ENCODE measurements around the gene MAN2A1. TPM values are rescaled to one million over a fixed set of nuclear protein-coding genes. Genes with fewer than 3 reads are reported as not detected.

The MAN2A1 gene
- 7.7 TPM for total RNA-seq
- long read RNA-seq, full-length matches to known transcripts = 4 of 6 reads
- long read RNA-seq, partial matches to known transcripts = 1 of 6 reads
- long read RNA-seq, other reads (novel, unspliced or antisense) = 1 of 6 reads

DNA sequence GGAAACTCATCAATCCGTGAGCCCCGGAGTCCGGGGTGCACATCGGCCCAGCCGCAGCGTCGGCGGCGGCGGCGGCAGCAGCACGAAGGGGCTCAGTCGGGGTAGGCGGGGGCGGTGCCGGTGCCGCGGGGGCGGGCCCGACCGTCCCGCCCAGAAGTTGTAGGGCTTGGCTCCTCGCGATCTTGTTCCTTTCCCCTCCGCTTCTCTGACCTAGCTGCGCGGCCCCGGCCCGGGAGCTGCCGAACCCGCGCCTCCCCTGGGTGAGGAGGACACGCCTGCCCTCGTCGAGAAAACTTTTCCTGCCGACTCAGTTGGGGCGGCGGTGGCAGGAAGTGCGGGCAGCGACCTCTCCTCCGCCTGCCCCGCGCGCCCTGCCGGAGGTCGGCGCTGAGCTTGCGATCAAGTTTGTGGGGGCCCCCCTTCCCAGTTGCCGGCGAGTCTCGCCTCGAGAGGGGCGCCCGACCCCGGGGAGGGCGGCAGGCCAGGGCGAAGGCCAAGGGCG, at the start of gene MAN2A1:
TSS of gene MAN2A1 (plus strand) at position 188 of the 502 bp plus-strand sequence. CDS start 491 bp downstream, outside the sequence.
- intact Hi-C loops (cut with DNase I) = no loop called here
- ATAC-seq (ENCODE audit: poor library complexity) (peak; percentile 87), DNase-seq (peak; percentile 88)

DNA sequence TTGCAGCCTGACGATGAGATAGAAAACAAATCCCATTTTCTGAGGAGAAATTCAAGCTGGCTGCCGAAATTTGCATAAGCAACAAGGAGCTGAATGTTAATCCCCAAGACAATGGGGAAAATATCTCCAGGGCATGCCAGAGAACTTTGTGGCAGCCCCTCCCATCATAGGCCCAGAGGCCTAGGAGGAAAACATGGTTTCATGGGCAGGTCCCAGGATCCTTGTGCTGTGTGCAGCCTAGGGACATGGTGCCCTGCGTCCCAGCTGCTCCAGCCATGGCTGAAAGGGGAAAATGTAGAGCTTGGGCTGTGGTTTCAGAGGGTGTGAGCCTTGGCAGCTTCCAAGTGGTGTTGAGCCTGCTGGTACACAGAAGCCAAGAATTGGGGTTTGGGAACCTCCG, 48.8 kb upstream of the MAN2A1 start:
- ATAC-seq (ENCODE audit: poor library complexity) (no peak), DNase-seq (no peak)
- intact Hi-C loops (cut with DNase I) = no loop called here

DNA sequence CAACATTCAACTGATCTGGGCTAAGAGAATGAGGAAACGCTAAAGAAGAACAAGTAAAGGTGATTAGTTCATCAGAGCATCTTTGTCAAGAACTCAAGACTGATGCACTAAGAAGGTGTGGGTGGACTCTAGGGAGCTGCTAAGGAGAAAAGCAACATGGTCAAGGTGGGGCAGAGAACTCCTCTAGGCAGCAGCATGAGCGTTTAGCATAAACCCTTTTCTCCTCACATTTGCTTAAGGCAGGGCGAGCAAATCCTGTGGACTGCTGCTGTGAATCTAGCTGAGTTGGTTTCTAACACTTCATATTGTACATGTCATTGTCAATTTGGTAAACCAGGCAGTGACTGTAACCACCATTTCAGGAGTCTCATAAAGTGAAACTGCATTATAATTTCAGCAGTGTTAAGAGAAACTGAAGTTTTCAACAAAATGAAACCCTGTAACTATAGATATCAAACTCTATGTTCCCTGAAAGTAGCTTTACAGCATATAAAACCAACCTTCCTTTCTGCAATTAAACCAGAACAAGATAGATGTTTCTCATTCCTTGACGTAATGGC, 45.9 kb upstream of the MAN2A1 start:
- ATAC-seq (ENCODE audit: poor library complexity) (no peak), DNase-seq (no peak)
- intact Hi-C loops (cut with DNase I) = no loop called here

- intact Hi-C loops (cut with DNase I) = no loop called here
- no peak for ATAC-seq (ENCODE audit: poor library complexity)
- DNase-seq = no peak
Observed at GRCh38 chr5:109644829-109645228, 44.9 kb upstream of the MAN2A1 start.

GRCh38 chr5:109645707-109646192, 44.0 kb upstream of the MAN2A1 start:
- no peak for ATAC-seq (ENCODE audit: poor library complexity)
- DNase-seq = no peak
- intact Hi-C loops (cut with DNase I) = no loop called here

DNA sequence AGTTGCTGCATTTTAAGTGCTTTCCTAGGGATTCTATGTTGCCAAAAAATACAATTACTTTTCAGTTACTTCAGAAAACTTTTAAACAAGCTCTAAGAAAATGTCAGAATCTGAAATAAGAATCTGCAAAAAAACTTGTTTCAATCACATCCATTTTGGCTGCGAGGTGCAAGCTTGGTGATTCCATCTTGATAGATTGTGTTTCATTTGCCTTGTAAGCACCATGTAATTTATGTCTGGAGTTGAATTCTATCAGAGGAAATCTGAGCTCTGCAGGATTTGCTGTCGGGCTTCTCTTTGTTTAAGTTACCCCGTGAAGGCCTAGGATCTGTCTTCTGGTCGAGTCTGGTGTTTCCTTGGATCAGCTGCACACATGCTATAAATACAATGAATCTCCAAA, 40.4 kb upstream of the MAN2A1 start:
- intact Hi-C loops (cut with DNase I) = no loop called here
- ATAC-seq (ENCODE audit: poor library complexity) = no peak
- no peak for DNase-seq

DNA sequence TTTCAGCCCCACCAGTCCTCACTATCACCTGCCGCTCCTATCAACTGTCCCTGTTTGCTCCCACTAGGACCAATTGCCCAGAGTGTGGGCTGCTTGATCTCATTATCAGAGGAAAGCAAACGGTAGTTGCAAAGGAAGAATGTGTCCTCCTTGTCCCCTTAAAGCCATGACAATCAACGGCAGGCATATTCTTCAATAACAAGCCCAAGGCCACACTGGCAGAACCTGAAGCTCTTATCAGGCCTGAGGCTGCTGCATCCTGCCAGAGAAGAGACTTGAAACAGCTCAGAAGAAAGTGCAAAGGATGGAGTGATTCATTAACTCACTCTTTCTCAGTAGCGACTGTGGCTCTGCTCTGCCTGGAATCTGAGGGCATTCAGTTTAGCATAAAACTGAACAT, 39.2 kb upstream of the MAN2A1 start:
- no peak for DNase-seq
- no peak for ATAC-seq (ENCODE audit: poor library complexity)
- intact Hi-C loops (cut with DNase I) = no loop called here

DNA sequence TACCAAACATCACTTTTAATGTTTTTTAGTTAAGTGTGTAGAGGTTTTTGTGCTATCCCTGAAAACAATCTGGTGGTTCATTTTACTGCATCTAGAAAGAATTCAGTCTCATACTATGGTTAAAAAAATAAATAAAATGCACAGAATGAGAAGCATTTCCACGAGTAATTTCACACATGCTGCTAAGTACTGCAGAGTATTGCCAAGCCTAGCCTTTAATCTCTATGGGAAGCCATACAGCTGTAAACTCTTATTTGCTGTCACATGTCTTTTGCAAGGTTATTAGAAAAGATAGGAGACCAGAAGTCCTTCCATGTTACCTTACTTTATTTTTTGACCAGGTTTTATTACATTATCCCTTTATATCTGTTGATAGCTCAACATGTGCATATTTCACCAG, 37.6 kb upstream of the MAN2A1 start:
- intact Hi-C loops (cut with DNase I) = no loop called here
- ATAC-seq (ENCODE audit: poor library complexity) (no peak), DNase-seq (no peak)

DNA sequence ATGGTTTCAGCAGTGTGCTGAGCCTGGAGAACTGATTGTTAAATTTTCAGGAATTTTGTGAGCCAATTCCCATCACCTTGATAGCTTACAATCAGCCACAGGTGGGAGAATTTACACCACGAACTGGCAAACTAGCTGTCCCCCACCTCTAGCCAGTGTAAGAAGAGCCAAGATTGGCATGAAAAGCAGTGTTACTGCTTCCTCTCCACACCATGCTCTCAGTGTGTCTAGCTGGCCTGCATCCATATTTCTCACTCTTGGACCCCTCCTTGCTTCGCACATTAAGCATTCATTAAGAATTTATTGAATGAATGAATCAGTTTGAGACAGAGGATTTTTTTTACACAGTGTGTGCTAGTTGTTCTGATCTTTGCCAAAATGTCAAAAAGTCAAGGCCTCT, 36.7 kb upstream of the MAN2A1 start:
- intact Hi-C loops (cut with DNase I) = no loop called here
- DNase-seq (no peak), ATAC-seq (ENCODE audit: poor library complexity) (no peak)

DNA sequence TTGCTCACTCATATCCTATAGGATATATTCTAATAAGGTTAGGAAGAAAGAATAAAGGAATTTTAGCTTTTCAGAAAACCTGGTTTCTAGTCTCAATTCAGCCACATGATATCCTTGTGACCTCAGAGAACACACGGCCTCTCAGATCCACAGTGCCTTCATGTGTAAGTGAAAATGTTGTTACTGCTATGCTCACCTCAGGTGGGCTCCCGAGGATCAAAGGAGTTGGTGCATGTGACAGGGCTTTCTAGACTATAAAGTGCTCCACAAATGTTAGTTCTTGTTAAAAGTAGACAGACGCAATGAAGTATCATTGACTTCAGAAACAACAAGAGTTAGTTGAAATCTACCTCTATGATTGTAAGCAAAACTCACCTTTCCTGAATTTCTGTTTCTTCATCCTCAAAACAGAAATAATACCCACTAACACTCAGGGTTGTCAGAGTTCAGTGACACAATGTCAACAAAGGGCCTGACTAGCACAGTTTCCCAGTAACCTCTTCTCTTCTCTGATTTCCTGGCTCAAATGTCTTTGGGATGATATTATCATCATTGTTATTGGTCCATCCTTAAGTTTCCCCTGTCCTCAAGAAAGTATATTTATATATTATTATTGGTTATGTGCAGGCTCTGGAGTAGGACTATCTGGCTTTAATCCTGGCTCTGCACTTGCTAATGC, 36.0 kb upstream of the MAN2A1 start:
- ATAC-seq (ENCODE audit: poor library complexity) (no peak), DNase-seq (no peak)
- intact Hi-C loops (cut with DNase I) = no loop called here

DNA sequence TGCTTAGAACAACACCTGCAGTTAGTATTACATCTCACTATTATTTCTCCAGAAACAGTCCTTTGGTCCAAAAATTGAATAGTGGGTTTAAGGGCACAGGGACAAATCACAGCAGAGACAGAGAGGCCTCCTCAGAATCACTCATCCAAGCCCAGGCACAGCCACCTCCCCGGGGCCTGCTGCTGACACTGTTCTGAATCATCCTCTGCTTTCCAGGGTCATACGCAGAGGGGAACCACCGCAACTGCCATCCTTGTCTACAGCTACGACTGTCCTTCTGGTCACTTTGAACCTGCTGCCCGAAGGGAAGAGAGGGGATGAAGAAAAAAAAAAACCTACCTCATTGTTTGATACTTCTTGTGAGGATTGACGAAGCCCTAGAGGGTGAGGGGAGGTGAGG, 35.3 kb upstream of the MAN2A1 start:
- ATAC-seq (ENCODE audit: poor library complexity) (no peak), DNase-seq (no peak)
- intact Hi-C loops (cut with DNase I) = no loop called here

GRCh38 chr5:109655841-109656240, 33.9 kb upstream of the MAN2A1 start:
- intact Hi-C loops (cut with DNase I) = no loop called here
- DNase-seq (no peak), ATAC-seq (ENCODE audit: poor library complexity) (no peak)

- DNase-seq (peak; percentile 64), ATAC-seq (ENCODE audit: poor library complexity) (peak; percentile 83)
- intact Hi-C loops (cut with DNase I) = no loop called here
Observed at GRCh38 chr5:109656829-109657228, 32.9 kb upstream of the MAN2A1 start.

- DNase-seq (no peak), ATAC-seq (ENCODE audit: poor library complexity) (no peak)
- intact Hi-C loops (cut with DNase I) = no loop called here
Observed at GRCh38 chr5:109659901-109660300, 29.8 kb upstream of the MAN2A1 start.

DNA sequence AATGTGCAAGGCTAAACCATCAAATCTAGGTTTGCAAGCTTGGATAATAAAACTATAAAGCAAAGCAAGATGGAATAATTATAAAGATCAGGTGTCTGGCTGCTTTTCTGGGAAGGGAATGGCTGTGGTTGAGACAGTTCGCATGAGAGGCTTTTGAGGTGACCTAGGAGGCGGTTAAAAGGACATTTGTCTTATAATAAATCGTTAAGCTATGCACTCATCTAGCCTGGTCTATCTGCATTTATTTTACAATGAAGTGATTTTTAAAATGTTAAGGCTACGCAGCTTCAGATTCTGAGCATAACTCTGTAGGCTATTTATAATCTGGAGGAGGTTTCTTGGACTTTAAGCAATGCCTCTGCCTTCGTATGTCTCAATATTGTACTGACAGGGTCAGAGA, 29.4 kb upstream of the MAN2A1 start:
- DNase-seq (no peak), ATAC-seq (ENCODE audit: poor library complexity) (no peak)
- intact Hi-C loops (cut with DNase I) = no loop called here

GRCh38 chr5:109668237-109668636, 21.5 kb upstream of the MAN2A1 start:
- ATAC-seq (ENCODE audit: poor library complexity) (no peak), DNase-seq (no peak)
- intact Hi-C loops (cut with DNase I) = no loop called here

- intact Hi-C loops (cut with DNase I) = no loop called here
- no peak for DNase-seq
- ATAC-seq (ENCODE audit: poor library complexity) = no peak
Observed at GRCh38 chr5:109668668-109669422, 20.9 kb upstream of the MAN2A1 start.

DNA sequence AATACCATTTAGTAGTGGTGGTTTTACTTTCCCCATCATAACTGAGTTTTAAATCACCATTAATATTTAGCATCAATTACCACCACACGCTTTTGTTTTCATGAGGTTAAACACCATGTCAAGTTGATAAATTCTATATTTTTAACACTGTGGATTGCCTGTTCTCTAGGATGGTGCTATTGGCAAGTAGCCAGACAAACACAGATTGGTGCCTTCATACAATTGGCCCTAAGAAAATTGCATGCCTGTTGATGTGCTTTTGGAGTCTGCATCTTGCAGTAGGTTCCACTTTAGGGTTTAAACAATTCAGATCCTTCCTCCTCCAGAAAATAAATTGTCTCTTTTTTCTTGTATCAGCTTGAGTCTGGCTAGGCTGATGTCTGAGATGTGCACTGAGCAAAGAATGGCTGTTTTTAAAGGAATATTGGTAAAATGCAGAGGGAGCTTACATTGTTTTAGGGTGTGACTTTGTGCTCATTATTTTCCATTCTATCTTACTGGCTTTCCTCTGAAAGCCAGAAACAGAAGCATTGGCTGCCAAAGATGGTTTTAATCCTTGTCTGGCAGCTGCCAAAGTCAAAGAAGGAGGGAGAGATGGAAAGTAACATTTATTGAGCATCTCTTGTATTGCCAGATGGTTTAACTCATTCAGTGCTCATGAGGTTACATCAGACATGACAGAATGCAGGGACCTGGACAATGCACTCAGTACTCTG, 19.6 kb upstream of the MAN2A1 start:
- ATAC-seq (ENCODE audit: poor library complexity) (no peak), DNase-seq (no peak)
- intact Hi-C loops (cut with DNase I) = no loop called here

DNA sequence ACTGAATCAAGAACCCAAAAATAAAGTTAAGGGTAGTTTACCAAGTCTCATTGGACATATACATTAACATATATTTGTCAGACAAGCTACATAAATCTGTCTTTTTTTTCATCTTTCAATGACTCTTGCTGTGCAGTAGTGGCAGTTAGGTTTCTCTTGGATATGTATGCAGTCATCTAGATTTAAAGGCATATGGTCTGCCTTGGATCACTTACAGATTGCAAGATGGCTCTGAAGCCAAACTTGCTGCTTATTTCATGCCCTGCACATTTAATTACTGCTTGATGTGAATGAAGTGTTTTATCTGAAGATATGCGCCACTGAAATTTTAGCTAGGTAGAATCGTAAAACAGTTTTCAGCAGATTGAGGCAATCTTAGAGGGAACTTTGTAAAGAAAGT, 18.6 kb upstream of the MAN2A1 start:
- no peak for ATAC-seq (ENCODE audit: poor library complexity)
- DNase-seq = no peak
- intact Hi-C loops (cut with DNase I) = no loop called here
